ENCODE results near the gene CHAF1A.

CHAF1A gene

GRCh38 chr19:4464815-4465581 lies 62.6 kb downstream of the CHAF1A start:
- DNase-seq, result no peak

GRCh38 chr19:4467835-4468234 lies 65.4 kb downstream of the CHAF1A start:
- no peak for DNase-seq

- DNase-seq, result peak; percentile 98
These were observed 69.1 kb downstream of the CHAF1A start for GRCh38 chr19:4471403-4472173.

- DNase-seq, result no peak
These were observed 69.9 kb downstream of the CHAF1A start, which contains the start of gene HDGFL2 for GRCh38 chr19:4472174-4472974. HDGFL2 (plus strand) TSS chr19:4472297; CDS start chr19:4472351, 54 bp downstream.

- no peak for DNase-seq
These were observed 70.7 kb downstream of the CHAF1A start for GRCh38 chr19:4473011-4473762.

GRCh38 chr19:4473763-4474513 lies 71.5 kb downstream of the CHAF1A start:
- DNase-seq, result no peak

GRCh38 chr19:4474514-4475022 lies 72.1 kb downstream of the CHAF1A start:
- no peak for DNase-seq

- DNase-seq, result no peak
These were observed 74.8 kb downstream of the CHAF1A start for GRCh38 chr19:4477034-4477801.

- DNase-seq, result no peak
These were observed 80.4 kb downstream of the CHAF1A start for GRCh38 chr19:4482721-4483364.

GRCh38 chr19:4483385-4483784 lies 80.9 kb downstream of the CHAF1A start:
- DNase-seq, result no peak

- no peak for DNase-seq
These were observed 85.1 kb downstream of the CHAF1A start for GRCh38 chr19:4487572-4487971.

GRCh38 chr19:4488496-4488895 lies 86.1 kb downstream of the CHAF1A start:
- DNase-seq, result no peak

- no peak for DNase-seq
These were observed 89.0 kb downstream of the CHAF1A start for GRCh38 chr19:4491446-4491845.

GRCh38 chr19:4492337-4493103 lies 90.1 kb downstream of the CHAF1A start:
- DNase-seq, result no peak

Measured in CD4-positive, alpha-beta T cell treated with Interleukin-6 for 4 hours (primary cell).